Activated CD8-positive, alpha-beta T cell treated with anti-CD3 and anti-CD28 coated beads for 36 hours (primary cell): ENCODE measurements around the gene HAUS3. TPM values are rescaled to one million over a fixed set of nuclear protein-coding genes. Genes with fewer than 3 reads are reported as not detected.

Experiments used
- ATAC-seq: fragments of 200-7000 bp; cut with Tn5 transposase; one replicate; pipeline ENCODE4 v1.10.0; 2021; ENCODE audit warnings: mild to moderate bottlenecking, moderate library complexity
- CTCF ChIA-PET: fragments of 350-600 bp; sonication (Branson Sonifier 250); formaldehyde crosslinking; loops from one replicate; lab custom pipeline; 2021; ENCODE audit warnings: antibody characterized with exemption; lab: Charles Lee
- POLR2A ChIA-PET: fragments of 350-600 bp; sonication (Branson Sonifier 250); formaldehyde crosslinking; loops from one replicate; lab custom pipeline; 2021; ENCODE audit warnings: antibody characterized with exemption; lab: Charles Lee
- DNase-seq: peaks from one replicate; pipeline ENCODE4 v3.0.0-alpha.2; 2020
- H3K27ac Mint-ChIP-seq: one replicate; pipeline ENCODE4 v1.8.0; 2021; ENCODE audit warnings: mild to moderate bottlenecking, mixed read lengths
- H3K27me3 Mint-ChIP-seq: one replicate; pipeline ENCODE4 v1.8.0; 2021; ENCODE audit warnings: mixed read lengths
- H3K36me3 Mint-ChIP-seq: one replicate; pipeline ENCODE4 v1.8.0; 2021; ENCODE audit warnings: low read depth, mixed read lengths
- H3K4me1 Mint-ChIP-seq: one replicate; pipeline ENCODE4 v1.8.0; 2021; ENCODE audit warnings: low read depth, mixed read lengths
- H3K4me3 Mint-ChIP-seq: one replicate; pipeline ENCODE4 v1.8.0; 2021; ENCODE audit warnings: mild to moderate bottlenecking, moderate library complexity, mixed read lengths
- H3K9me3 Mint-ChIP-seq: one replicate; pipeline ENCODE4 v1.8.0; 2021; ENCODE audit warnings: mixed read lengths
- CTCF ChIP-seq: fragments of 200-600 bp; IDR thresholded peaks from one replicate; pipeline ENCODE4 v1.8.0; 2022; ENCODE audit warnings: antibody characterized with exemption, mild to moderate bottlenecking
- intact Hi-C: fragments of 100-400 bp; cut with micrococcal nuclease; formaldehyde crosslinking; loops from one replicate; pipeline ENCODE4 v1.10.0; 2022
- total RNA-seq, 2 experiments: library from RNA; stranded (reverse); gene quantifications; one replicate each; pipeline ENCODE4 v1.2.3, GENCODE V29; 2021

HAUS3 gene
- total RNA-seq, 2 experiments from 2014 or later, result 18.4 to 19.5 TPM

GRCh38 chr4:2263926-2264321, 22.0 kb upstream of the HAUS3 start:
- POLR2A ChIA-PET, result interaction anchor here (2.3 kb wide), 1 partner anchor 27 kb away, joined by 6 read pairs; no protein-coding TSS in a partner anchor
- Mint-ChIP-seq H3K4me3 (no peak overlapping the region), H3K9me3 (no peaks in the 10 kb centered on the region), H3K36me3 (no peaks in the 10 kb centered on the region), H3K27ac (no peak overlapping the region), H3K4me1 (no peaks in the 10 kb centered on the region), H3K27me3 (no peaks in the 10 kb centered on the region)
- intact Hi-C loops, result loop anchor here (2.0 kb wide), 1 partner anchor 149 kb away; no protein-coding TSS in a partner anchor
- CTCF ChIA-PET, result no interaction called here
- ATAC-seq, result no peak
- no peak for DNase-seq
- TF ChIP-seq CTCF, result no peak

GRCh38 chr4:2262944-2263250, 21.0 kb upstream of the HAUS3 start:
- no peak for TF ChIP-seq CTCF
- Mint-ChIP-seq H3K27ac (peak overlapping the region; percentile 66), H3K9me3 (no peaks in the 10 kb centered on the region), H3K27me3 (no peaks in the 10 kb centered on the region), H3K4me3 (peak overlapping the region; percentile 69), H3K36me3 (no peaks in the 10 kb centered on the region), H3K4me1 (no peaks in the 10 kb centered on the region)
- intact Hi-C loops, result loop anchor here (2.0 kb wide), 1 partner anchor 150 kb away; no protein-coding TSS in a partner anchor
- CTCF ChIA-PET, result no interaction called here
- DNase-seq (no peak), ATAC-seq (no peak)
- POLR2A ChIA-PET, result interaction anchor here (0.8 to 2.3 kb wide), 2 partner anchors 28 to 150 kb away, joined by 3 to 6 read pairs; no protein-coding TSS in a partner anchor

- CTCF ChIA-PET, result interaction anchor here (0.6 to 1.3 kb wide), 4 partner anchors 20 to 150 kb away, joined by 3 to 4 read pairs (median 3); partner anchors contain the start of genes HAUS3 and POLN
- H3K4me1 Mint-ChIP-seq, result no peaks in the 10 kb centered on the region
- peak overlapping the region; percentile 66 for H3K27ac Mint-ChIP-seq
- intact Hi-C loops, result loop anchor here (2.0 kb wide), 1 partner anchor 150 kb away; no protein-coding TSS in a partner anchor
- DNase-seq (peak; percentile 99), ATAC-seq (peak; percentile 93)
- no peak for TF ChIP-seq CTCF
- POLR2A ChIA-PET, result interaction anchor here (0.8 to 2.3 kb wide), 3 partner anchors 29 to 206 kb away, joined by 3 to 6 read pairs (median 5); partner anchors contain the start of gene RNF4
- H3K36me3 Mint-ChIP-seq, result no peaks in the 10 kb centered on the region
- H3K4me3 Mint-ChIP-seq, result peak overlapping the region; percentile 69
- H3K27me3 Mint-ChIP-seq, result no peaks in the 10 kb centered on the region
- no peaks in the 10 kb centered on the region for H3K9me3 Mint-ChIP-seq
Observed at GRCh38 chr4:2262145-2262943, 20.4 kb upstream of the HAUS3 start.

GRCh38 chr4:2261853-2262144, 19.9 kb upstream of the HAUS3 start, which contains the start of gene MXD4:
TSS of gene MXD4 (minus strand) at chr4:2262109. CDS start at chr4:2261980, 129 bp downstream.
- ATAC-seq, result peak; percentile 0
- H3K27ac Mint-ChIP-seq, result peak within 1 kb of the TSS; percentile 66

More at GRCh38 chr4:2261853-2262144, 19.9 kb upstream of the HAUS3 start, which contains the start of gene MXD4:
- H3K36me3 Mint-ChIP-seq, result no peaks in the 10 kb centered on the region
- H3K4me3 Mint-ChIP-seq, result peak within 1 kb of the TSS; percentile 69
- no peaks in the 10 kb centered on the region for H3K4me1 Mint-ChIP-seq
- CTCF ChIA-PET, result interaction anchor here (0.7 to 1.3 kb wide), 3 partner anchors 20 to 150 kb away, joined by 3 read pairs; partner anchors contain the start of genes HAUS3 and POLN
- H3K9me3 Mint-ChIP-seq, result no peaks in the 10 kb centered on the region
- intact Hi-C loops, result loop anchor here (2.0 kb wide), 1 partner anchor 151 kb away; no protein-coding TSS in a partner anchor
- TF ChIP-seq CTCF, result no peak
- DNase-seq, result no peak
- H3K27me3 Mint-ChIP-seq, result no peaks in the 10 kb centered on the region
- POLR2A ChIA-PET, result interaction anchor here (2.2 kb wide), 1 partner anchor 207 kb away, joined by 5 read pairs; the partner anchor contains the start of gene RNF4
